Suprapubic skin (tissue), 4 donors: ENCODE data around the gene OTOF. TPM values are rescaled to one million over a fixed set of nuclear protein-coding genes. Genes with fewer than 3 reads are reported as not detected.

ENCODE experiments used
- DNase-seq, 2 donors: peaks; one replicate each; pipeline ENCODE4 v3.0.0-alpha.2; 2019; ENCODE audit warnings: low spot score in 2 of 2
- H3K27ac ChIP-seq: fragments of 200-600 bp; sonication (generic); one replicate; pipeline ENCODE4 v1.5.1; 2019
- H3K27me3 ChIP-seq: fragments of 200-600 bp; sonication (generic); one replicate; pipeline ENCODE4 v1.5.1; 2019
- H3K36me3 ChIP-seq: fragments of 200-600 bp; sonication (generic); one replicate; pipeline ENCODE4 v1.5.1; 2019
- H3K4me1 ChIP-seq: fragments of 200-600 bp; sonication (generic); one replicate; pipeline ENCODE4 v1.5.1; 2019
- H3K4me3 ChIP-seq: fragments of 200-600 bp; sonication (generic); one replicate; pipeline ENCODE4 v1.5.1; 2019; ENCODE audit warnings: mild to moderate bottlenecking
- H3K9me3 ChIP-seq: fragments of 200-600 bp; sonication (generic); one replicate; pipeline ENCODE4 v1.5.1; 2019
- CTCF ChIP-seq, 2 donors: fragments of 200-600 bp in 1 of 2; fragments of 450-650 bp in 1 of 2; sonication (generic) in 1 of 2; IDR thresholded peaks; one replicate each; pipeline ENCODE4 v1.5.1; 2016 to 2019; ENCODE audit warnings: antibody characterized with exemption in 2 of 2, mild to moderate bottlenecking in 1 of 2, moderate library complexity in 1 of 2
- EP300 ChIP-seq: sonication (generic); formaldehyde crosslinking; IDR thresholded peaks from one replicate; pipeline ENCODE4 v1.6.1; 2017; ENCODE audit warnings: antibody characterized with exemption
- POLR2A ChIP-seq, 2 donors: fragments of 450-650 bp; IDR thresholded peaks; one replicate each; pipeline ENCODE4 v1.6.1; 2017; ENCODE audit warnings: antibody characterized with exemption in 2 of 2, mild to moderate bottlenecking in 2 of 2, moderate library complexity in 2 of 2
- POLR2AphosphoS5 ChIP-seq, 3 donors: sonication (generic); formaldehyde crosslinking; IDR thresholded peaks; one replicate each; pipeline ENCODE4 v1.6.1; 2017; ENCODE audit warnings: antibody characterized with exemption in 3 of 3
- WGBS: methylation state at CpG from one replicate; pipeline ENCODE4 v1.1.5; 2018; 5-methylcytosine and 5-hydroxymethylcytosine counted together
- total RNA-seq, 4 donors: library from RNA; depleted of rRNA; stranded (reverse); fragments of >200 nt; gene quantifications; one replicate each; pipeline ENCODE4 v1.1.0, GENCODE V29; 2016

Gene OTOF
- total RNA-seq, 4 donors from 2014 or later: 0.16 to 0.39 (median 0.17) TPM; not detected in 1

GRCh38 chr2:26414311-26414710, 63.6 kb downstream of the OTOF start:
- Histone ChIP-seq H3K36me3 (no peaks in the 10 kb centered on the region), H3K4me3 (no peak overlapping the region), H3K4me1 (no peaks in the 10 kb centered on the region), H3K9me3 (no peaks in the 10 kb centered on the region), H3K27ac (no peak overlapping the region), H3K27me3 (no peaks in the 10 kb centered on the region)
- no peak for DNase-seq
- WGBS: 72% methylated on average over 3 of the region's 3 CpGs
- TF ChIP-seq POLR2A (IDR thresholded peaks at IDR 0.05) (no peak), POLR2AphosphoS5 (IDR thresholded peaks at IDR 0.05) (no peak), EP300 (no peak), CTCF (IDR thresholded peaks at IDR 0.05) (no peak)

- DNase-seq: no peak
- WGBS: 74% methylated on average over 10 of the region's 10 CpGs
- peaks cover 10% of the 10 kb centered on the region for H3K27me3 ChIP-seq
- no peak for TF ChIP-seq CTCF (IDR thresholded peaks at IDR 0.05)
- TF ChIP-seq EP300: no peak
- no peak for TF ChIP-seq POLR2AphosphoS5 (IDR thresholded peaks at IDR 0.05)
- TF ChIP-seq POLR2A (IDR thresholded peaks at IDR 0.05): no peak
- no peaks in the 10 kb centered on the region for H3K9me3 ChIP-seq
- H3K27ac ChIP-seq: no peak overlapping the region
- H3K4me3 ChIP-seq: peak overlapping the region; percentile 8
- H3K36me3 ChIP-seq: no peaks in the 10 kb centered on the region
- H3K4me1 ChIP-seq: no peaks in the 10 kb centered on the region
These were observed 65.7 kb downstream of the OTOF start for GRCh38 chr2:26412091-26412673.

- H3K9me3 ChIP-seq: no peaks in the 10 kb centered on the region
- 88% methylated on average over 6 of the region's 6 CpGs for WGBS
These were observed 66.5 kb downstream of the OTOF start for GRCh38 chr2:26411419-26411818.

GRCh38 chr2:26410764-26411243, 67.1 kb downstream of the OTOF start:
- no peak for DNase-seq
- no peaks in the 10 kb centered on the region for H3K9me3 ChIP-seq
- H3K27ac ChIP-seq: no peak overlapping the region
- H3K4me1 ChIP-seq: no peaks in the 10 kb centered on the region
- no peak overlapping the region for H3K4me3 ChIP-seq
- 91% methylated on average over 2 of the region's 2 CpGs for WGBS
- TF ChIP-seq POLR2A (IDR thresholded peaks at IDR 0.05) (no peak), CTCF (IDR thresholded peaks at IDR 0.05) (no peak), POLR2AphosphoS5 (IDR thresholded peaks at IDR 0.05) (no peak), EP300 (no peak)
- no peaks in the 10 kb centered on the region for H3K36me3 ChIP-seq
- peaks cover 10% of the 10 kb centered on the region for H3K27me3 ChIP-seq

More at GRCh38 chr2:26411419-26411818, 66.5 kb downstream of the OTOF start:
- TF ChIP-seq CTCF (IDR thresholded peaks at IDR 0.05) (no peak), EP300 (no peak), POLR2A (IDR thresholded peaks at IDR 0.05) (no peak), POLR2AphosphoS5 (IDR thresholded peaks at IDR 0.05) (no peak)
- no peaks in the 10 kb centered on the region for H3K36me3 ChIP-seq
- no peaks in the 10 kb centered on the region for H3K4me1 ChIP-seq
- H3K27ac ChIP-seq: no peak overlapping the region
- DNase-seq: no peak
- H3K4me3 ChIP-seq: no peak overlapping the region
- peaks cover 10% of the 10 kb centered on the region for H3K27me3 ChIP-seq

- TF ChIP-seq POLR2A (IDR thresholded peaks at IDR 0.05): no peak
- no peak for TF ChIP-seq EP300
- no peak for TF ChIP-seq CTCF (IDR thresholded peaks at IDR 0.05)
- no peak for TF ChIP-seq POLR2AphosphoS5 (IDR thresholded peaks at IDR 0.05)
- no peaks in the 10 kb centered on the region for H3K9me3 ChIP-seq
- no peak overlapping the region for H3K27ac ChIP-seq
- no peaks in the 10 kb centered on the region for H3K4me1 ChIP-seq
- H3K36me3 ChIP-seq: no peaks in the 10 kb centered on the region
- DNase-seq: no peak
- peaks cover 10% of the 10 kb centered on the region for H3K27me3 ChIP-seq
- 86% methylated on average over 1 of the region's 1 CpG for WGBS
- H3K4me3 ChIP-seq: no peak overlapping the region
These were observed 68.1 kb downstream of the OTOF start for GRCh38 chr2:26409785-26410184.
